Epithelial cell of prostate (primary cell): Measurements from ENCODE around the gene ANO1.
A peak's percentile ranks its signal among the peaks of the same experiment; 100 is the strongest.

Source experiments
- DNase-seq: peaks from one replicate; pipeline ENCODE4 v3.0.0-alpha.2; 2011; ENCODE audit warnings: low read depth, low spot score
- H3K27ac ChIP-seq: fragments of 450-650 bp; 2 replicates; pipeline ENCODE4 v1.5.1; 2017; ENCODE audit warnings: mild to moderate bottlenecking

The ANO1 gene

DNA sequence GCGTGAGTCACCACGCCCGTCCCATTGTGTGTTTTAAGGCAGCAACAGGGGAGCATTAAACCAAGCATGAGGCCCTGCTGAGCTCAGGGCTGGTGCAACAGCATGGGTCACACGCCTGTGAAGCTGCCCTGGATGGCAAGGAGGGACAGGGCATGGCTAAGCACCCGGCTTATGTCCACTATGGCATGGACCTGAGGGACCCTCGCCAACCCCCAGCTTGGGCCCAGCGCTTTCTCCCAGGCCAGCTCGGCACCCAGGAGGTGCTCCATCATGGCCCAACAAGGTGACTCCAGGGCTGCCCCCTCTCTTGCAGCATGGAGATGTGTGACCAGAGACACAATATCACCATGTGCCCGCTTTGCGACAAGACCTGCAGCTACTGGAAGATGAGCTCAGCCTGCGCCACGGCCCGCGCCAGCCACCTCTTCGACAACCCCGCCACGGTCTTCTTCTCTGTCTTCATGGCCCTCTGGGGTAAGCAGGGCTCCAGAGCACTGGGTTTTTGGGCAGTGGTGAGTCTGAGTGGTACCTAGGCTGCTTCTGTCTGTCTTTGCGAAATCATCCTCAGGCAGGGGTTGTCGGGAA is 53.6 kb downstream of the ANO1 start:
- no peak overlapping the region for H3K27ac ChIP-seq
- no peak for DNase-seq

DNA sequence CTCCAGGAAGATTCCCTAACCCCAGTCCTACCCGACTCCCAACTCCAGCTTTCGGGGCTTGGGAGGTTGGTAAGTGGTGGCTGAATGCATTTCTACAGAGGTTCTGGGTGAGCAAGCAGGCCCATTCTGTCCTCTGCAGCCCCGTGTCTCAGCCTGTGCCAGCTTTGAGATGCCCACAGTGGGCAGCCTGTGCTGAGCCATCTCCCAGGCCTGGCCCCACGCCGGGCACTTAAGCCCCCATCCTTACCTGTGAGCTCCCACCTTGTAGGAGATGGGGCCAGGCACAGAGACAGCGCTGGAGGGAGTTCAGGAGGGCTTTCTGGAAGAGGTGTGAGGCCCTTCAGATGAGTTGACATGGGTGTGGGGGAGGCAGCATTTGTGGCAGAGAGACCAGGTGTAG is 54.5 kb downstream of the ANO1 start:
- DNase-seq, result no peak
- no peak overlapping the region for H3K27ac ChIP-seq

DNA sequence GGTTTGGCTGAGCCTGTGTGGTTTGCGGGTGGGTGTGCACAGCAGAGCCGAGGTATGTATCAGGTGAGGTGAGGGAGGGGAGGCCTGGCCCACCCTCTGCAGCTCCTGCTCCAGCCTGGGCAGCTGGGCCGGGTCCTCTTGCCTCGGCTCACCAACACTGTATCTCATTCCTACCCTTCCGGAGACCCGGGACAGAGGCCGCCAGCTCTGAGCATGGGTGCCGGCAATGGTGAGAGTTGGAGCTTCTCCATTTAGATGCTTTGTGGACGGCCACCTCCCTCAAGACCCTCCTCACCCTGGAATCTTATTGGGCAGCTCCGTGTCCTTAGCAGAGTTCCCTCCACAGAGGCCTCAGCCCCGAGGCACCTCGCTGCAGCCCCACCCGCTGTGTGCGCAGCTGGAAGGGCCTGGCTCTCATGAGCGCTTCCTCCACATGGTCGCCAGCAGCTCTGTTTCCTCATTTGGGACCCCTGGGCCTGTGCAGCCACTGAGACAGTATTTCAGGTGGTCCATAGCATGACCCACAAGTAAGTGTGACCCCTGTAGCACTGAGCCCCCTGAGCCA is 55.7 kb downstream of the ANO1 start:
- no peak overlapping the region for H3K27ac ChIP-seq
- DNase-seq, result no peak

DNA sequence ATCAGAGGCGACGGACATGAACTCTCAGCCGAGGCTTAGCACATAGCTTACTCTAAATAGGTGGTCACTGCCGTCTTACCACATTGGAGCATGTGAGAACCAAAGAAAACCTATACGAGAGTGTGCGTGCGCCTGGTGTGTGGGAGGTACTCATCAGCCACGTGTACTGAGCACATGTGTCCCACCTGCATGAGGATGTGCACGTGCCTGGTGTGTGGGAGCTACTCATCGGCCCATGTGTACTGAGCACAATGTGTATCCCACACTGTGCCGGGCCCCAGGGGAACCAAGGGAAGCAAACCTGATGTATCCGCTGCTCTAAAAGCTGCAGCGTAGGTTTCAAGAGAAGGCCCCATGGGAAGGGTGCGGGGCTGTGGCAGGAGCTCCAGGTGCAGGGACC is 56.4 kb downstream of the ANO1 start:
- H3K27ac ChIP-seq, result no peak overlapping the region
- DNase-seq, result no peak

DNA sequence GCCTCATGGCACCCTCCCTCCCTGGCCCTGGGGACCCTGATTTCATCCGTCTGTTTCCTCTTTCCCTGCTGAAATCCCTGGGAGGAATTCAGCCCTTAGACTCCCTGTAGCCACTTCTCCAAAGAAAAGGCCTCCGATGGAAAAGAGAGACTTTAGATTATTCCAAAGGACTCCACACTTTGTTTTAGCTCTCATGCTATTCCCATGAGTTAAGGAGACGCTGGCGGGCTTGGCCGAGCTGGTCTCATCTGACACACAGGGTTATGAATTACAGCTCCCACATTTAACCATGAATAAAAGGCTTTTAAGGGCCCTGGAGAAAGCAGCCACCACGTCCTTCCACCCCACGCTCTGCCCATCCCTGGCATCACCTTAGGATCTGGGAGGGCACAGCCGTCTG is 57.0 kb downstream of the ANO1 start:
- DNase-seq, result no peak
- no peak overlapping the region for H3K27ac ChIP-seq

DNA sequence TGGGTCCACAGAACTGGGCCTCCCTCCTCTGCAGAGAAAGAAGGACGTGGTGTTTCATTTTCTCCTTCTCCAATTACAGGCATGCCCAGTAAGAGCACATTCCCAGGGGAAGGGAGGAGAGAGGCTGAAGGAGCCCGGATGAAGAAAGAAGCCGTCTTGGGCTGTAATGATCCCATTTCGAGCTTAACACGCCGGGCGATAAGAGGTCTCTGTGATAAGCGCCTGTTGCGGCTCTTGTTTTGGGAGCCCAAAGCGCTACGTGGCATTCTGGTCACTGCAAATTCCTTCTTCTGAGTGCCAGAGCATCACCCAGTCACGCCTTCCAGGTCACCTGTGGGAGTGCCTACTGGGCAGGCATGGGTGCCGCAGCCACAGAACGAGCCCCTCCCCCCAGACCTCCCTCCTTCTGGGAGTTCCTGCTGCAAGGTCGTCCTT is 57.5 kb downstream of the ANO1 start:
- H3K27ac ChIP-seq, result no peak overlapping the region
- no peak for DNase-seq

DNA sequence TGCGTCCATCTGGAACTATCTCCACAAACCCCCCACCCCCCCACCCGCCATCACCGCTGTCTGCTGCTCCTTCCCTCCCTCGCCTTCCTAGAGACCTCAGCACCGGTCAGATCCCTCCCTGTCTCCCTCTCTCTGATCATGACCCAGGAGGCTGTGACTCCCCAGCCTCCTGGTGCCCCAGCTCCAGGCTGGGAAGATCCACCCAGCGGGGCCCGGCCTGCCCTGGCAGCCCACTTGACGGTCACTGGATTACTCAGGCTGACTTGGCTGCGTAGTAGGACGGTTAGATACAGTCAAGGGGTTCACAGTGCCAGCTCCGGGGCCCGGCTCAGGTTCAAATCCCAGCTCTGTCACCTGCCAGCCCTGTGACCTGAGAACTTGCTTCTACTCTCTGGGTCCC is 59.3 kb downstream of the ANO1 start:
- DNase-seq, result no peak
- no peak overlapping the region for H3K27ac ChIP-seq

DNA sequence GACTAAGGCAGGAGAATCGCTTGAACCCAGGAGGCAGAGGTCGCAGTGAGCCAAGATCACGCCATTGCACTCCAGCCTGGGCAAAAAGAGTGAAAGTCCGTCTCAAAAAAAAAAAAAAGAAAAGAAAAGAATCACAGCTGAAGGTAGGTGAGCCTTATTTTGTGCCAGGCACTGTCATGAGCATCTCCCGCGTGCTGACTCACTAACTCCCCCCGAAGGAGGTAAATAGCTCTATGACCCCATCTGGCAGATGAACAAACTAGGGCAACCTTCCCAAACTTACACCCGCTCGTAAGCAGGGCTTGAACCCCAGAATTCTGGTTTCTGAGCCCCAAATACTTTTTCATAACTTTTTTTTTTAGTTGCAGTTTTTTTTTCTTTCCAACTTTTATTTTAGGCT is 60.3 kb downstream of the ANO1 start:
- H3K27ac ChIP-seq, result no peak overlapping the region
- DNase-seq, result no peak

DNA sequence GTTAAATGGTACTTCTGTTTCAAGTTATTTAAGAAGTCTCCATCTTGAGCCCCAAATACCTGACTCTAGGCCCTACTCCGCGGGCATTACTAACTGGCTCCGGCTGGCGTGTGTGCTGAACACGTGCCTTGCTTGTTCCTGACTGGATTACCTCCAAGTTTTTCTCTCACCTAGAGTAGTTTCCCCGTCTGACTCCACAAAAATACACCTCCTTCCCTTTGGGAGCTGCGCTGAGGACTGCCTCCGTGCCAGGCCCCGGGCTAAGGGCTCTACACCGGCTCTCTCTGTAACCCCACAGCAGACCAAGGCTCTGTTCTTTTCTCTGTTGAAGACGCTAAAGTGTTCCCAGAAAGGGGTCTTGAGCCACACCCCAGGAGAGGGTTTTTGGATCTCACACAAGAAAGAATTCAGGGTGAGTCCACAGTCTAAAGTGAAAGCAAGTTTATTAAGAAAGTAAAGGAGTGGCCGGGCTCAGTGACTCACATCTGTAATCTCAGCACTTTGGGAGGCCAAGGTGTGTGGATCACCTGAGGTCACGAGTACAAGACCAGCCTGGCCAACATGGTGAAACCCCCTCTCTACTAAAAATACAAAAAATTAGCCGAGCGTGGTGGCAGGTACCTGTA is 61.8 kb downstream of the ANO1 start:
- H3K27ac ChIP-seq, result peak overlapping the region; percentile 46
- DNase-seq, result no peak

DNA sequence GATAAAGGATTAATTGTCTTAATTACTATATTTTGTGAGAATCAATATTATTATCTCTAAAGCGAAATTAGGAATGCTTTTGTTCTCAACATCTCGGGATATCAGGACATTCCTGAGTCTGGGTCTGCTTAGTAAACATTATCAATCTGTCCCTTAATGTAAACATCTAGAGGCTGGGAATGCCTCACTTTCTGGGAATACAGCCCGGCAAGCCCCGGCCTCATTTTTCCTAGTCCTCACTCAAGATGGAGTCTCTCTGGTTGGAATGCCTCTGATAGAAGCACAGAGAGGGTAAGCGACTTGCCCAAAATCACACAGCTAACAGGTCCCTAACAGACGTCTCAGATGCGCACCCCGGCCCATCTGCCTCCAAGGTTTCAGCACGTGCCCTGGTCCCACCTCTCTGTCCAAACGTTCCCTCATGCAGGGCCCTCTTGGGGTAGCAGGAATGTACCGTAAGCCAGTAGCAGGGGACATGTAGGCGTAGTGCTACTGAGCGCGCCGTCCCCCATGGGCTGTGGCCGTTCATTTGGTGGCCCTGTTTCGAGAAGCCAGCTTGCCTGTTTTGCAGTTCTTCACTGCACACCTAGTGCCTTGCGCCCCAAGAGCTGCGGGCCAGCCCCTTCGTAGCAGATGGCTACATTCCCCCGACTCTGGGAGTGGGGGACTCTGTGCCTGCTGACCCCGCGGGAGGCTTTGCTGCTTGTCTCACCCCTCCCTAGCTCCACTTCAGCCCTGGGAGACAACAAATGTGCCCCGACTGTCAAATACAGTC is 62.8 kb downstream of the ANO1 start:
- no peak for DNase-seq
- no peak overlapping the region for H3K27ac ChIP-seq

DNA sequence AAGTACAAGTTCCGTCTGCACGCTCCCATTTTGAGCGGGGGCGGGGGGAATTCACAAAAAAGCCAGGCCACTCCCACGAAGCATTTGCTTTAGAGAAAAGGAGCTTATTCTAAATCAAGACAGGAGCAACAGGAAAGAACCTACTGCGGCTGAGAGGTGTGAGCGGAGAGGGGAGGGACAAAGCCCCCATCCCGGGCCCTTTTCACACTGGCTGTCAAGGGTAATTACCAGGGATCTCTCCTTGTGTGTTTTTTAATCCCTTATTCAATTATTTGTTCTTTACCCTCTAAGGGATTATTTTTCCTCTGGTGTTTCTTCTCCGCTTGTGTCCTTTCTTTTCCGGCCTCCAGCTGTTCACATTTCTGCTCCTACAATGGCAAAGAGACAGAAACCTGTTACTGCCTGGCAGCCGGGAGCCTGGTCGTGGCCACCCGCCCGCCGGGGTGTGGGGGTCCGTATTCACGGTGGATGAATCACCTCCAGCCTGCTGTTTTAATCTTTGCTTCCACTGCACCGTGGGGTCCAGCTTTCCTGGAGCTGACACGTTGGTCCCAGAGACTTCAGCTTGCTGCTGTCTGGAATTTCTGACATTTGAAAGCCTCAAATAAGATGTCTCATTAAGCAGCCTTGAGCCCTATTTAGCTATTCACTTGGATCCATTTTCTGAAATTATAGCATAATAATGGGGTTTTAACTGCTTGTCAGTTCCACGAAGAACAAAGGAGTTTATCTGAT is 63.5 kb downstream of the ANO1 start:
- DNase-seq, result no peak
- no peak overlapping the region for H3K27ac ChIP-seq

DNA sequence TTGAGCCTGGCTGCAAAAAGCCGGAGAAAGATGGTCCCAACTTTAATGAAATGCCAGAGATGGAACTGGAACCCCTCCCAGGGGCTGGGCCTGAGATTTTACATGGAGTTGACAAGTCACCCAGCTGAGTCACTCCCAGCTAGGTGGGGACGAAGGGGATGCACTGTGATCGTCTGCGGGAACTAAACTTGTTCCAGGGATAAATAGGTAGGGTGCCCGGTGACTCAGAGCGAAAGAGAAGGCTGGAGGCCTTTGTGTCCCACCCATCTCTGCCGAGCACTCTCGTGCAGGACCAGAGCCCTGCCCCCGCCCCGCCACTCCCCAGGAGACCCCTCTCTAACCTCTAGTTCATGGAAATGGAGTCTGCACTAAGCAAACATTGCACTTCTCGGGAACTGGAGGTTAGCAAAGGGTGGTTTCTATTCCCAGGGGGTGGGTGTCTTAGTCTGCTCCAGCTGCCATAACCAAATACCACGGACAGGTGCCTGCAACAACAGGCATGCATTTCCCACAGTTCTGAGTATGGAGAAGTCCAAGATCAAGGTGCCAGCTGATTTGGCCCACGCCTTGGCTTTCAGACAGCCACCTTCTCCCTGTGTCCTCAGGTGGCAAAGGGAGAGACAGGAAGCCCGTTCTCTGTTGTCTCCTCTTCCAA is 64.2 kb downstream of the ANO1 start:
- no peak overlapping the region for H3K27ac ChIP-seq
- no peak for DNase-seq

DNA sequence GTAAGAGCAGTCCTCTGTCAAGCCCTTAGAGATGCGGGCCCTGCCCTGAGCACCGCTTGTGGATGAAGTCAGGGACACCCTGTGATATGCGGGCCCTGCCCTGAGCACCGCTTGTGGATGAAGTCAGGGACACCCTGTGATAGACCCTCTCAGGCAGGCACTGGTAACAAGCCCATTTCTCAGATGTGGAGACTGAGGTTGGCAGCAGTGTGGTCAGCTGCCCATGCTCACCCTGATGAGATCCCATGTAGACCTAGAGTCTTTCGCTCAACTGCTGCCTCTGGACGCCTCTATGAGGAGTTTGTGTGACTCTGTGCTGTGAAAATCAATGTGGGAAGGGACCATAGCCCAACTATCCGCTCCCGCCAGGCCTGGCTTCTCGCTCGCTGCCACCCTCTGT is 66.1 kb downstream of the ANO1 start:
- H3K27ac ChIP-seq, result no peak overlapping the region
- DNase-seq, result no peak

DNA sequence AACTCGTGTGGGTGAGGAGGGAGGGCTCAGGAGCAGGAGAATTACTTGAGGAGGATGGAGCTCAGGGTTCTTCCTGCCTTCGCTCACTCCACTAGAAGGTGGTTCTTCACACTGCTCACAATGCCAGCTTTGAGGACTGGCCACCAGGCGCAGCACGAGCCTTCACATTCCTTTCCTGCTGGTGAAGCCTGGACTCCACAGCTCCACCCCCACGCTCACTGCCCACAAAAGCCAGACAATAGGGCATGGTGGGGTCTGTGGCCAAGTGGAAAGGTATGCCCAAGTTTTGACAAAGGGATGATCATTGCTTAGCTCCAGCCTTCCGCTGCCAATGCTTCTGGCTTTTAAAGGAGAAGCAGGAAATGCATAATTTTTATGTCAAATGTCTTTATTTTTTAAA is 67.0 kb downstream of the ANO1 start:
- DNase-seq, result no peak
- H3K27ac ChIP-seq, result no peak overlapping the region

DNA sequence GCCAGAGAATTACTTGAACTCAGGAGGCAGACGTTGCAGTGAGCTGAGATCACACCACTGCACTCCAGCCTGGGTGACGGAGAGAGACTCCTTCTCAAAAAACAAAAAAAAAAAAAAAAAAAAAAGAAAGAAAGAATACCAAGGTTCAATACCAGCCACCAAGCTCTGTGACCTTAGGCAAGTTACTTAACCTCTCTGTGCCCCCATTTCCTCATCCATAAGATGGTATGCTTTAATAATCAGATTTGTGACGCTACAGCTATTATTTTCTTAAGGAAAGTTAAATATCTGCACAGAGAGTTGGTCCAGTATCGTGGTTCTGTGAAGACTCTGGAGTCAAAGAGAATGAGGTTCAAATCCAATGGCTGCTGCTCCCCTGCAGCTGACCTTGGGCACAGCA is 67.7 kb downstream of the ANO1 start:
- no peak for DNase-seq

DNA sequence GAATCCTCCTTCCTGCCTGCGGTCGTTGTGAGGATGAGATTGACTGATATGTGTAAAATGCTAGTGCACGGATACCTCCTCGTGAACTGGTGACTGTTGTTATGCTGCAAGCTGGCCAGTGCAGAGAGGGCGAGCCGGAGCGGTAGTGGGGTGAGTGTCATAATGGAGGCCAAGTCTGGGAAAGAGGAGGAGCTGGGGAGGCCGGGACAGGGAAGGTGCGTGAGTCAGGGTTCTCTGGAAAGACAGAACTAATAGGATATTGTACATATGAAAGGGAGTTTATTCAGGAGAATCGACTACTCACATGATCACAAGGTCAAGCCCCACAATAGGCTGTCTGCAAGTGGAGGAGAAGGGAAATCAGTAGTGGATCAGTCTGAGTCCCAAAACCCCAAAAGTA is 68.2 kb downstream of the ANO1 start:
- no peak for DNase-seq
- H3K27ac ChIP-seq, result no peak overlapping the region

More for the DNA sequence above, 67.7 kb downstream of the ANO1 start:
- H3K27ac ChIP-seq, result no peak overlapping the region

DNA sequence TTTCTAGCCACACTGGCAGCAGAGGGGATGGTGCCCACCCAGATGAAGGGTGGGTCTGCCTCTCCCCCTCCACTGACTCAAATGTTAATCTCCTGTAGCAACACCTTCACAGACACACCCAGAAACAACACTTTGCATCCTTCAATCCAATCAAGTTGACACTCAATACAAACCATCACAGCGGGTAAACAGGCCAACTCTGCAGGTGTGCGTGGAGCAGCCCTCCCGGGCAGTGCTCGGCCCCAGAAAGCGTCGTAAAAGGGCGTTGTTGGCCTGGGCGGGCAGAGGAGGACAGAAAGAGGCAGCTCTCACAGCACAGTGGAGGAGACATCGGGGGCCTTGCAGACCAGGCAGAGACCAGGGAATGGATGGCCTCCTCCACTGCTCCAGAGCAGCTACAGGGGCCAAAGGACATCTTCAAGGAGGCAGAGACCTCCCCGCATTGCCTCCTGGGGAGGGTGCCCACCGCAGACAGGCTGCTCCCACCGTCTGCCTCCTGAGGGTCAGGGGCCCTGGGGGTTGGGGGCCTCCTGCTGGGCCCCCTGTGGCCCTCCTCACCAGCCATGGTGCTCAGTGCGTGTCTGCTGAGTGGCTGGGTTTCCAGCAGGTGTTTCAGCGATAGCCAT is 68.9 kb downstream of the ANO1 start:
- H3K27ac ChIP-seq, result no peak overlapping the region
- DNase-seq, result no peak

DNA sequence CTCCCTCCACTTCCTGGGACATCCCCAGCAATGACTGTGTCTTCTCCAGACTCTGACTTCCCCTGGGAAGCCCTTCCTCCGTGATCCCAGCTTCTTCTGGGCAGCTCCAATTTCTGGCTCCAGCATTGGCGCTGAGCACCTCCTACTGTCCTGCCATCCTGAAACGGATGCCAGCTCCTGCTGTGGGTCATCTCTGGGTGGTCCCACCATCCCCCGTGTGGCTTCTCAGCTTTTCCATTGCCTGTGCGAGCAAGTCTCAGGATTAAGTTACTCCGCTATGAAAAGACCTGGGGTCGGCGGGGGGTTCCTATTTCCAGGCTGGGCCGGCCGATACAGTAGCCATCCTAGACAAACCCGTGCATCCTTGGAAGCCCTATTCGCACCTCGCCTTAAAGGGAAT is 69.6 kb downstream of the ANO1 start:
- no peak for DNase-seq
- no peak overlapping the region for H3K27ac ChIP-seq

DNA sequence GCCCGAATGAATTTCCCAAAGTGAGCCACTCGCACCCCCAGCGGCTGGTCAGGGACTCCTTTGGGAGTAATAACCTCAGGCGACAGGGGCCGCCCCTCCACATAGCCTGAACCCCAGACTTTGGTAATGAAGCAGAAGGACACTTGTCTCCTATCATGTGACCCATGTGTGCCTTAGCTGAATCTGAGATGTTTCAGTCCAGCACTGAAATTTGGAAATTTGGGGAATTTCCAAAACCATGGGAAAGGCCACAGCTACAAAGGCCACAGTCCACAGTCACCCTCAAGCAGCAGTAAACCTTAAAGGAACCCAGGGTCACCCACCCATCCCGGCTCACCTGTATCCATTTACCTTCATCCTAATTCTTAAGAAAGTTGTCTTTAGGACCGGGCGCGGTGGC is 73.6 kb downstream of the ANO1 start:
- no peak for DNase-seq
- H3K27ac ChIP-seq, result no peak overlapping the region
